SKM-1 (cell line): ENCODE measurements around the gene ABHD17A.

ENCODE experiments used
- DNase-seq: peaks from one replicate; lab custom pipeline; 2025; ENCODE audit not compliant: unreplicated experiment; lab: John Stamatoyannopoulos, UW

The ABHD17A gene

GRCh38 chr19:1864480-1865171, 20.7 kb downstream of the ABHD17A start:
- DNase-seq = peak; percentile 46

GRCh38 chr19:1863638-1864479, 21.4 kb downstream of the ABHD17A start:
- DNase-seq = peak; percentile 88

- no peak for DNase-seq
Measured at GRCh38 chr19:1863328-1863637, 22.0 kb downstream of the ABHD17A start, which contains the start of gene KLF16. TSS of gene KLF16 (minus strand) at chr19:1863579. CDS start at chr19:1863497, 82 bp downstream.

- DNase-seq = no peak
Measured at GRCh38 chr19:1862424-1863327, 22.6 kb downstream of the ABHD17A start.

- DNase-seq = no peak
Measured at GRCh38 chr19:1862068-1862423, 23.2 kb downstream of the ABHD17A start.

- DNase-seq = no peak
Measured at GRCh38 chr19:1861599-1862031, 23.7 kb downstream of the ABHD17A start.

GRCh38 chr19:1860821-1861598, 24.3 kb downstream of the ABHD17A start:
- no peak for DNase-seq

GRCh38 chr19:1860042-1860775, 25.1 kb downstream of the ABHD17A start:
- DNase-seq = no peak

- DNase-seq = no peak
Measured at GRCh38 chr19:1859331-1859781, 25.9 kb downstream of the ABHD17A start.

GRCh38 chr19:1858412-1859081, 26.7 kb downstream of the ABHD17A start:
- DNase-seq = no peak

- peak; percentile 24 for DNase-seq
Measured at GRCh38 chr19:1857648-1858326, 27.5 kb downstream of the ABHD17A start.

- peak; percentile 88 for DNase-seq
Measured at GRCh38 chr19:1856698-1857603, 28.3 kb downstream of the ABHD17A start.

- DNase-seq = no peak
Measured at GRCh38 chr19:1856345-1856697, 29.0 kb downstream of the ABHD17A start.

- DNase-seq = no peak
Measured at GRCh38 chr19:1855828-1856255, 29.5 kb downstream of the ABHD17A start.

GRCh38 chr19:1855040-1855827, 30.1 kb downstream of the ABHD17A start:
- peak; percentile 76 for DNase-seq

- DNase-seq = no peak
Measured at GRCh38 chr19:1854542-1855039, 30.7 kb downstream of the ABHD17A start.

- no peak for DNase-seq
Measured at GRCh38 chr19:1854039-1854541, 31.2 kb downstream of the ABHD17A start.
